ENCODE measurements around the gene GIGYF2. TPM values are rescaled to one million over a fixed set of nuclear protein-coding genes. Genes with fewer than 3 reads are reported as not detected.

Gene GIGYF2
- total and polyA plus RNA-seq, 2 of the 4 experiments (the other 2 are of a cell fraction), result 14.7 to 66.0 TPM

DNA sequence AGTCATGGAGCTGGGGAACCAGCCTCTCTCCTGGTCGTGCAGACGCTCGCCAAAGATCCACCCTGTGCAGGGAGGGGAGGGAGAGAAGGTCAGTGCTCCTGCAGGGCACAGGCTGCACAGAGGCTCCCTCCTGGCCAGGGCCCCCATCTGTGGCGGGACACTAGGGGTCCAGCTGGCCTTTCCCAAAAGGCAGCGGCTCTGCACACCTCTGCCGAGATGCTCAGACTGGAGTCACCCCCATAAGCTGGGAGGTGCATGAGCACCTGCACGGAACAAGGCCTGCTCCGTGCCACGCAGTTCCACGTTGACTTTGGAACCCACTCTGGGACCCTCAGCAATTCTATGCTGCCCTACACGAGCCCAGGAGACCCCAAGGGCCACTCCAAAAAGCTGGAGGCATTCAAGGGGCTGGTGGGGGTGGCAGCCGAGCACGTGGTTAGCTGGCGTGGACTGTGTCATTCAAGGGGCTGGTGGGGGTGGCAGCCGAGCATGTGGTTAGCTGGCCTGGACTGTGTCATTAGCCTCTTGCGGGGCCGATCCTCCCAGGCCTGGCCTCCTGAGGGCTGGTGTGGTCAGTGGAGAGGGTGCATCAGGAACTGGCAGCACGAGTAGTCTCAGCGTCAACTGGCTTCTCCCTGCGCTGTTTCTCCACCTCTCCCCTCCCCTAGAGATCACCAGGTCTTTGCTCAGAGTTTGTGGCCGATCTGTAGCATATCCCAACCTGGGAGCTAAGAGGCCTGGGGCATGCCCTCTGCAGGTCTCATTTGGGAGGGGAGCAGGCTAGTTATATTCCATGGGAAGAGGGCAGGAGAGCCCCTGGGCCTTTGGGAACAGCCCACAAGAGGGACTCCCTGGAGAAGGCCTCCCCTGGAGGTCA lies 182.7 kb downstream of the GIGYF2 start:
- Histone ChIP-seq H3K18ac (ENCODE audit: low read depth, low read length) (no peak overlapping the region), H2BK20ac (ENCODE audit: low read depth, low read length) (no peak overlapping the region), H3K79me1 (ENCODE audit: low read depth in 1 of 2, low read length in 2 of 2) (no peaks in the 10 kb centered on the region), H3K9me3 (ENCODE audit: control insufficient read depth, insufficient read depth, low read length) (no peaks in the 10 kb centered on the region), H2AK5ac (ENCODE audit: low read depth, low read length) (no peak overlapping the region), H3K27me3 (ENCODE audit: control insufficient read depth, insufficient read depth, low read length) (peaks cover 21% of the 10 kb centered on the region), H4K8ac (ENCODE audit: low read depth in 2 of 2, low read length in 2 of 2) (no peak overlapping the region), H3K4me2 (ENCODE audit: low read depth, low read length) (no peak overlapping the region), H3K14ac (replicated peaks; ENCODE audit: low read depth, low read length) (no peak overlapping the region), H3K4ac (ENCODE audit: low read depth, low read length) (no peak overlapping the region), H4K20me1 (ENCODE audit: insufficient read depth, low read length) (no peaks in the 10 kb centered on the region; the same call in 1 of the 2 replicates), H2BK120ac (ENCODE audit: low read depth, low read length) (no peak overlapping the region), H3K9ac (ENCODE audit: low read depth, low read length) (no peak overlapping the region), H2AFZ (replicated peaks; ENCODE audit: low read length, poor library complexity) (no peak overlapping the region), H3K23ac (ENCODE audit: low read depth, low read length) (no peak overlapping the region), H3K56ac (ENCODE audit: extremely low read depth, insufficient read depth, low read length) (no peak overlapping the region), H4K91ac (ENCODE audit: insufficient read depth, low read depth, low read length) (no peak overlapping the region), H3K27ac (ENCODE audit: insufficient read depth, low read length) (no peak overlapping the region), H3K36me3 (ENCODE audit: control insufficient read depth, insufficient read depth, low read length) (no peaks in the 10 kb centered on the region), H3K9me1 (ENCODE audit: insufficient read depth, low read length) (no peaks in the 10 kb centered on the region), H2BK15ac (ENCODE audit: low read depth, low read length) (no peak overlapping the region), H4K5ac (ENCODE audit: low read depth, low read length) (no peak overlapping the region), H3K4me3 (ENCODE audit: insufficient read depth, low read depth, low read length) (no peak overlapping the region), H3K4me1 (ENCODE audit: control insufficient read depth, insufficient read depth, low read length) (peaks cover 1% of the 10 kb centered on the region; the same call in 1 of the 2 replicates), H2BK5ac (ENCODE audit: low read depth, low read length, poor library complexity, severe bottlenecking) (no peak overlapping the region), H2AK9ac (replicated peaks; ENCODE audit: low read depth, low read length, poor library complexity) (no peak overlapping the region)
- no TSS peak for BruUV-seq (replicated peaks)
- intact Hi-C loops (cut with micrococcal nuclease) (no loop called here), dilution Hi-C loops (cut with HindIII; ENCODE audit: low sequenced_read_pairs, unreplicated experiment) (no loop called here), in situ Hi-C loops (cut with MboI; ENCODE audit: low sequenced_read_pairs) (no loop called here)
- no peak for ATAC-seq (ENCODE audit: low read depth)
- ChIA-PET CTCF (interaction anchor here (0.6 kb wide), 1 partner anchor 43 kb away, joined by 4 read pairs; no protein-coding TSS in a partner anchor), POLR2A (ENCODE audit: unreplicated experiment) (no interaction called here)
- no peak for DNase-seq
- WGBS, 2 experiments (ENCODE audit: extremely low coverage in 2 of 2, insufficient read length in 1 of 2), result 85% methylated on average over 5 of the region's 21 CpGs; no CpG with 5 or more reads in 1 of the 2 experiments
- TF ChIP-seq MAFK (IDR thresholded peaks at IDR 0.05; ENCODE audit: low read depth, low read length) (no peak), RAD21 (IDR thresholded peaks at IDR 0.05; ENCODE audit: low read length) (no peak), RFX5 (IDR thresholded peaks at IDR 0.05; ENCODE audit: low read depth, low read length) (no peak), SMC3 (IDR thresholded peaks at IDR 0.05; ENCODE audit: low read depth, low read length) (no peak), MAZ (IDR thresholded peaks at IDR 0.05; ENCODE audit: borderline replicate concordance, low read depth, low read length) (no peak), FOS (IDR thresholded peaks at IDR 0.05; ENCODE audit: low read depth, low read length) (no peak), CEBPB (IDR thresholded peaks at IDR 0.05; ENCODE audit: low read depth, low read length) (no peak), CHD1 (IDR thresholded peaks at IDR 0.05; ENCODE audit: low read depth, low read length) (no peak), RCOR1 (IDR thresholded peaks at IDR 0.05; ENCODE audit: insufficient replicate concordance, low read length) (no peak)

Measured in IMR-90 (cell line).